GM18498 (cell line): ENCODE results near the gene SCN8A.
"Not testable (repeated sequence)": the region's sequence is repeated elsewhere in the genome, so short reads cannot be mapped to it uniquely, and the experiment has no call there.

Experiments used
- ATAC-seq: cut with Tn5 transposase; IDR thresholded peaks from one replicate; pipeline ENCODE4 v1.9.1; 2021; ENCODE audit warnings: mild to moderate bottlenecking, moderate library complexity; ENCODE audit not compliant: unreplicated experiment

The SCN8A gene

DNA sequence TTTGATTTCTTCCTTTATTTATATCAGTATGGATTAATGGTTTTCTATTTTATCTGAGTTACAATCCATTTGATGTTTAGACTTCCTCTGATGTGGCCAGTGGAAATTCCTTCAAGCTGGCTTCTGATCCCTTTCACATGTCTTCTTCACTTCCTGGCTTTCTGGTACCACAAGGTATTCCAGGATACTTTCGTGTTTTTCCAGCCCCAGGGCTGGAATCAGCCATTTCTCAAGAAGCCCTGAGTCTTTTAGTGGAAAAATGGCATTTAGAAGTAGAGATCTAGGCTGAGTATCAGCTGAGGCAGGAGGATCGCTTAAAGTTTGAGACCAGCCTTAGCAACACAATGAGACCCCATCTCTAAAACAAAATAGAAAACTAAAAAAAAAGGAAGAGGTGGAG is 164.2 kb downstream of the SCN8A start:
- ATAC-seq, result no peak

DNA sequence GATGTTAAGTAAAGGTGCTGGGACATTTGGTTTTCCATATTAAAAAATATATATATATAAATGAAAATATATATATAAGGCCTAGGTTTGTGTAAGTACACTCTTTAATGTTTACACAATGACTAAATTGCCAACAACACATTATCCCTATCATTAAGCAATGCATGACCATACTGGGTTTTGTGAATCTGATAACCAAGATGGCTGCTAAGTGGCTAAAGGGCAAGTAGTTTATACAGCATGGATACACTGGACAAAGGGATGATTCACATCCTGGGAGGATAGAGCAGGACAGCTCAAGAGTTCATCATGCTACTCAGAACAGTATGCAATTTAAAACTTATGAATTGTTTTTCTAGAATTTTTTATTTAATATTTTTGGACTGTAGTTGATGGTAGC is 168.1 kb downstream of the SCN8A start:
- ATAC-seq, result no peak

DNA sequence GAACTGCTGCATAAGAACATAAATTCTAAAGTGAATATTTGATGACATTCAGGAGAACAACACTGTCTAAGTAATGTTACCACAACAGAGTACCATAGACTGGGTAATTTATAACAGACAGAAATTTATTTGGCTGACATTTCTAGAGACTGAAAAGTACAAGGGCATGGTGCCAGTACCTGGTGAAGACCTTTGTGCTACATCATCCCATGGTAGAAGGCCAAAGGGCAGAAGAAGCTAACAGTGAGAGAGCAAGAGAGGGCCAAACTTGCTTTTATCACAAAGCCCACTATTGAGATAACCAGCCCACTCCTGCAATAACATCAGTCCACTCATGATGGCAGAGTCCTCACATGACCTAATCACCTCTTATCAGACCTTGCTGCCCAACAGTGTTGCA is 168.7 kb downstream of the SCN8A start:
- no peak for ATAC-seq

DNA sequence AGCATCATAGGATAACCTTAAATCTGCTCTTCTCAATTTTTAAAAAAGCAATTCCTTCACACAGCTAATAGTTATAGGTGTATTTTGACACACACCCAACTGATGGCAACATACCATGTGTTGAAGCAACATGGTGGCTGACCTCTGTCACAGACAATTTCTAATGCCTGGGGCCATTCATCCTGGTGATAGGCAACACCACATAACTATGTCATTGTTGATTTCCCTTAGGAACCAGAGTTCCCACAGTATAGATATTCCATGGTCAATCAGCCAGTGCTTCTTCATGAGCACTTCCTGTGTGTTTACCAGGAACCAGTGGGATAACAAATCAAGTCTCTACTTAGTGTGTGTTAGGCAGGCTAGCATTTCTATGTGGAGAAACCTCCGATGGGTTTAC is 169.2 kb downstream of the SCN8A start:
- no peak for ATAC-seq

DNA sequence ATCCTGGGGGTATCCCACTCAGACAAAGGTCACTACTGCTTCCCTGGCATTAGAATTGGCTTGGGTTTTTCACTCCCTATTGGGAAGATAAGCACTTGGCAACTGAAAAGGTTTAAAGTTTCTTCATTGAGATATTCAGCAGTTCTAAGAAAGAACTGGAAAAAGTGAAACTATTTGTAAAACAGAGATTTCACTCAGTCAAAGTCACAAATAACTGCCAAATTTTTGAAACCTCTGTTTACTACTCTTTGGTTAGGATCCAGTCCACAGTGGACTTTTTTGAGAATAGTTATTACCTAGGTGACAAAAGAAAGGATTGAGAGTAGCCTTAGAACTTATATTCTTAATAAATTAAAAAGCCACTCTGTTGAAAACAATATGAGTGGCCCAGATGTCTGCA is 172.7 kb downstream of the SCN8A start:
- ATAC-seq, result no peak

DNA sequence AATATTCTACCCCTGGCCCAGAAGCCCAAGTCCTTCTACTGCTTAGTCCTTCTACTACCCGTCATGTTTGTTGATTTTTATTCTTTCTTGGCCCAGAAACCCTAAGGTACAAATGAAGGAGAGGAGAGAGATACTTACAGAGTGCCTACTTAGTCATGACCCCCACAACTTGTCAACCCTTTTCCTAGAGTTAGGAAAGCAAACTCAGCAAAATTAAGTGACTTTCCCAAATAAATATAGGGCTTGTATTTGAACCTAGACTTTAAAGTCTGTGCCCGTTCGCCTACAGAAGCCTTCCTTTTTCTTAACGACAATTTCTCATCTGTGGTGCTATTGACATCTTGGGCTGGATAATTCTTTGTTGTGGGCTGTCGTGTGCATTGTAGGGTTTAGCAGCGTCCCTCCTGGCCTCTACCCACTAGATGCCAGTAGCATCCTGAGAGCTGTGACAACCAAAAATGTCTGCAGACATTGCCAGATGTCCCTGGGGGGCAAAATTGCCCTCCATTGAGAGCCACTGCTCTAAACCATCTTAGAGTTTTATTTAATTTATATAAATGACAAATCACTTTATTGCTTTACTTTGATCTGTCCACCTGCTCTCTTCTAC is 175.1 kb downstream of the SCN8A start:
- no peak for ATAC-seq

DNA sequence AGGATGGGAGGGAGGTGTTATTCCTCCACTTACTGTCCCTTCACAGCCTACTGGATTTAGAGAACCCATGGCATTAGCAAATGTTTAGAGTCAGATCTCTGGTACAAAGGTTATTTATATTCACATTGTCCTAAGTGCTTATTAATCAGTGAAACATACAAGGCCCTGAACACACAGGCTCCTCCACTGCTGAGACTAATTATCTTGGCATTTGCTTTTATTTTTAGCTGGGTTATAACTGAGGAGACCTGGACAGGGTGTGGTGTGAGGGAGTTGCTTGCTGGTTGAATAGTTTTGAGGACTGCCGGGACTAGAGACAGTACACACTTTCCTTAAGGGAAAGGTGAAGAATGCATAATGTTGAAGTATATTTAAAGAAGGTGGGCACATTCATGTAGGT is 180.0 kb downstream of the SCN8A start:
- ATAC-seq, result no peak

DNA sequence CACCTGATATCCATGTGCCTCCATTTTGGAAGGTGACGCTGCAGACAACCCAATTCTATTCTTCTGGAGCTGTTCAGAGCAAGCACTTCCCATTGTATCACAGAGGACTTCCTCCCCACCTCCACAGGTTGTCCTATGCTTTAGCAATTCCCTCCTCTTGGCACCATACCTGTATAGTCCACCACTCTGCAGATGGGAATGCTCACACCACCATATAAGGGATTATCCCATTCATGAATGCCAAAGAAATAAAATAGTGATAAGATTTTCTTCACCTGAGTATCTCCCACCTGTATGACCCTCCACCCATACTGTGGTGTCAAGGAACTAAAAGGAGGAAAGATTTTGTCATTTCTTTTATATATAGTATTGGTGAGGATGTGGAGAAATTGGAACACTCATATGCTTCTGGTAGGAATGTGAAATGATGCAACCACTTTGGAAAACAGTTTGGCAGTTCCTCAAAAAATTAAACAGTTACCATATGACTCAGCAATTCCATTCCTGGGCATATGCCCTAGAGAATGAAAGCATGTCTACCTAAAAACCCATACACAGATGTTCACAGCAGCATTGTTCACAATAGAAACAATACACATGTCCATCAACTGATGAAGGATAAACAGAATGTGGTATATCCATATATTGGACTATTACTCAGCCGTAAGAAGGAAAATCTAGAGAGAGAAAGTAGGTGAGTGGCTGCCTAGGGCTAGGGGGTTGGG is 182.3 kb downstream of the SCN8A start:
- ATAC-seq, result no peak

DNA sequence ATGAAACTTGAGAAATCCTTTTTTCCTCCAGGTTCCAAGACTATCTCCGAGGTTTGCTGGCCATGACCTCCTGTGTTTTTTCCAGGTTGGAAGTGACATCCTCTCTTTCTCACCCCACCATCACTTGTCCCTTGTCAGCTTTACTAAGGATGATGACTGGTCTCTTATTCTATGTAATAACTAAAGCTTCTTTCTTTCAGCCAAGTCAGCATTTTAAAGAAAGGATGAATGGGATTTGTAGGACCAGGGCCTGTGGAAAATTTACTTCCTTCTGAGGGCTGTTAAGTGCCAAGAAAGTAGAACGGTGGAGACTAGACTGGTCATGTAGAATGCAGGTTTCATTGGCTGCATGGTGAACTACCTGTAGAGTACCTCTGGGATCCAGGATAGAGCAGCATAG is 183.9 kb downstream of the SCN8A start:
- no peak for ATAC-seq

DNA sequence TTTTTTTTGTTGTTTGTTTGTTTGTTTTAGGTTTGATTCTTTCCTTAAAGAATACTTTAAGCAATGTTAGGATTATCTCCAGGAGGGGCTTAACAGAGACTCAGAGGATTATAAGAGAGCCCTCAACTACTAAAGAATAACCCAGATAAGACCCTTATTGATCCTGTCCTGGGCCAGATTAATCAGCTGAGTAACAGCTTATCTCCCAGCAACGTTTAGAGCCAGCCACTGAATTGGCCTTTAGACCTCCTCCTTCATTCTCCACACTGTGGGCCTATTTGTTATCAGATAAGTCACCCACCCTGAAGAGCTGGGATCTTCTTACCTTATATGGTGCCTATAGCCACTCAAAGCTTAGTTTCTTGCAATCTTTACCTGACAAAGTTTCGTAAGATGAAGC is 186.4 kb downstream of the SCN8A start:
- no peak for ATAC-seq

DNA sequence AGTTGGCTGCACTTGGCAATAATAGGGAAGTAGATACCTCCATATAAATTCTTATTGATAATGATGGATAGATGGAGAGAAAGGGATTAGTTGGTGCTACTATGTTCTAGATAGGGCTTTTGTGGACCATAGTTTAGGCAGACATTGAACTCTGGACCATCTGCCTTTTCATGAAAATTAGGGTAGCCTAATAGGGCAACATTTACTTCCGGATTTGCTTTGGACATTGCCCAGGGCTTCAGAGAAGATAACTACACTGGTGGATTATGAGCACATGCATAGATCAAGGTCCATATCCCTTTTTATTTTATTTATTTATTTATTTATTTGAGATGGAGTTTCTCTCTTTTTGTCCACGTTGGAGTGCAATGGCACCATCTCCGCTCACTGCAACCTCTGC is 186.9 kb downstream of the SCN8A start:
- ATAC-seq, result no peak

DNA sequence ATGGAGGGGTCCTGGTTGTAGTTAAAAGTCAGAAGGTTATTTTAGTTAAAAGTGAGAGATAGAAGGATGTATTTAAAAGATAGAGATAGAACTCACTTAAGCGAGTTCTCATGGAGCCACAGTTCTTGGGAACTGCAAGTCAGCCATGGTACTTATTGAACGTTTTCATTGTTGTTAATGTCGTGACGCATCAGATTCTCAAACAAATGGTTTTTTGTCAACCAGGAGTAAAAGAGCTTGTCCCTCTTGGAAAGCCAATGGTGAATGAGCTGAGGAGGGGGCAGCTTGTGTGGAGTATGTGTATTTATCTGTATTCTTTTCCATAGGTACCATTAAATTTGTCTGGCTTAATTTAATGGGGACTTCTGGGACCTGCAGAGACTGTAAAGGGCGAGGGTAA is 188.8 kb downstream of the SCN8A start:
- no peak for ATAC-seq

DNA sequence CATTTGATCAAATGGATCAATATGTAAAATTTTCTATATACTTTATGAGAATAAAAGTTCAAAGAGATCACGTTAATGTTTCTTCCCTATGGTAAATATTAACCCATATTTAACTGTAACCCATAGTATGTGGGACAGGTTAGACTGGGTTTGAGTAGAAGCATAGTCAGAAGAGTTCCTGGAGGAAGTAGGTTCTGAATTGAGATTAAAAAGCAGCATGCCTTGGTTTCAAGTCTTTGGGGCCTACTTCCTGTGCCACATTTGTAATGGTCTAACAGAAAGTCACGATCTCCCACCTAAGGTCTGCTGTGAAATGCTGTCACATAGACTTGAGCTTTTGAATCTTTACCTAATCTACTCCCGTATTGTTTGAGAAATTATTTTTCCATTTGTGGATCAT is 193.7 kb downstream of the SCN8A start:
- no peak for ATAC-seq

DNA sequence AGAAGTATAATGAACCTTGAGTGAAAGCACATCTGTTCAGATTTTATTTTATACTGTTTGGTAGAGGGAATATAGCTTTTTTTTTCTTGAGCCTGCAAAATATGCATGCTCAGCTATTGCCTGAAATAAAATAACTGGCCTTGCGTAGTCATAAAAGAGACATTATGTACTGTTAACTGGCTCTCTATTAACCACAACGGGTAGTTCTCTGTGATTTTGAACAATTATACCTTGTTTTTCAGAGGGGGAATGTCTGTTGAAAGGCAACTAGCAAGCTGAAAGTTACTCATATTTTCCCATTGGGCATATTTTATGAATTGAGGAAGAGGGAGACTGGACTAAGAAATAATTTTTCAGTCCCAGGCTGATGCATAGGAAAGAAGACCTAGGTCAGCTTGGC is 194.9 kb downstream of the SCN8A start:
- ATAC-seq, result no peak

DNA sequence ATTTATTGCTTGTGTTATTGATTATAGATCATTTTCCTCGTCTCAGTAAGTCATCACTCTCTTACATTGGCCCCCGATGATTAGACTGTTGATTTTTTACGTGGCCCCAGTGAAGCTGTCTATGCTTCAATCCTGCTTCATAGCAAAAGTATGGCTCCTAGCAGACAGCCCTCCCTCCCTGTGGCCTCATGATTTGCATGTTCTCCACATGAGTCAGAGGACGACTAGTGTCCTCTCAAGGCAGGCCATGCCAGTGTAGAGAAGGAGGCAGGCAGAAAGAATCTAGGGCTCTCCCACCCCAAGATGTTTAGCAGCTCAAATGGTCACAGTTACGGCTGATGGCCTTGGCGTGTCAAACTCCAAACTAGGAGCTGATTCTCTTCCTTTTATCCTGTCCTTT is 197.8 kb downstream of the SCN8A start:
- ATAC-seq, result no peak

DNA sequence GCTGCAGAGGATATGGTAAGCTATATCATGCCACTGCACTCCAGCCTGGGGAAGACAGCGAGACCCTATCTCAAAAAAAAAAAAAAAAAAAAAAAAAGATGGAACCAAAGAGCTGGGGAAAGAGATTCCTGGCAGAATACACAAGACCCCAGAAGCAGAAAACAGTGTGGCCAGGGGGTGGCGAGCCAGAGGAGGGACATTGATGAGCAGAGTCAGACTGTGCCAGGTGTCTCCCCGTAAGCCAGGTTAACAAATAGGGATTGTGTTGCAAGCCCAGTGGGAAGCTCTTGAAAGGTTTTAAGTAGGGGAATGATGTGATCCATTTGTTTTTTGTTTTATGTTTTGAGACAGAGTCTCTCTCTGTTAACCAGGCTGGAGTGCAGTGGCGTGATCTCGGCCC is 201.4 kb downstream of the SCN8A start:
- no peak for ATAC-seq

DNA sequence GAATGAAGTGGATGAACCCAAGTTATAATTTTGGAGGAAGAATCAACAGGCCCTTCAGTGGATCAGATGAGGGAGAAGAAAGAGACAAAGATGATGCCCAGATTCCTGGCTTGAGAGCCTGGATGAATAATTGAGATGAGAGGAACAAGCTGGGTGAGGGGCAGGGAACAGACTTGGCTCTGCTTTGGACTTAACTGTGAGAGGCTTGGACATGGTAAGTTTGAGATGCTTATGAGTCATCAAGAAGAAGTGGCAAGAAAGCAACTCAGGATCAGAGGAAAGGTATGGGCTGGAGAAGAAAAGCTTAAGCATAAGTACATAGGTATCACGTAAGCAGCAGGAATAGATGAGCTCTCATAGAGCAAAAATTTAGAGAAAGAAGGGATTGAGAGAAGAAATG is 202.2 kb downstream of the SCN8A start:
- ATAC-seq, result no peak

DNA sequence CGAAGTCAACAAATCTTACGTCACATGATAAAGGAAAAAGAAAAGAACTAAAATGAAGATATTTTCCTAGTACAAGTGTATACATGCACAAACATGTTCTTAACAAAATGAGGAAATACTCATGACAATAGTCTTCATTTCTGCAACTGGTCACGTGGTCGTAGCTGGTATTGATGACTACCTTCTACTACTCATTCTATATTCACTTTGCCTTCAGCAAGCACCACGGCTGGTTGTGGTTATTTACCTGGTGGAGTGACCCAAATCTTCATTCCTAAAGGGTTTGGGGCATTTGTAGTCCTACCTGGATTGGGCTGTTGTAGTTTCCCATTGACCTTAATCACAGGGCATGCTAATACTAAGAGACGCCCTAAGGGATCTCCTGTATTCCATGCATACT is 206.3 kb downstream of the SCN8A start:
- ATAC-seq, result no peak

DNA sequence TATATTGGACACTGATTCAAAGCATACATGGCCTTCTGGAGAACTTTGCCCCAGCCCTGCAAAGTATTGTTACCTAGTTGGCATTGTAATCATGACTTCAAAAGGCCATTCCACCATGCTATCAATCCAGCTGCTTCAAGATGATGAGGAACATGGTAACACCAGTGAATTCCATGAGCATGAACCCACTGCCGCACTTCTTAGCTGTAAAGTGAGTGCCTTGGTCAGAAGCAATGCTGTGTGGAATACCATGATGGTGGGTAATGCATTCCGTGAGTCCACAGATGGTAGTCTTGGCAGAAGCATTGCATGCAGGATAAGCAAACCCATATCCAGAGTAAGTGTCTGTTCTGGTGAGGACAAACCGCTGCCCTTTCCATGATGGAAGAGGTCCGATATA is 207.0 kb downstream of the SCN8A start:
- ATAC-seq, result not testable (repeated sequence)

DNA sequence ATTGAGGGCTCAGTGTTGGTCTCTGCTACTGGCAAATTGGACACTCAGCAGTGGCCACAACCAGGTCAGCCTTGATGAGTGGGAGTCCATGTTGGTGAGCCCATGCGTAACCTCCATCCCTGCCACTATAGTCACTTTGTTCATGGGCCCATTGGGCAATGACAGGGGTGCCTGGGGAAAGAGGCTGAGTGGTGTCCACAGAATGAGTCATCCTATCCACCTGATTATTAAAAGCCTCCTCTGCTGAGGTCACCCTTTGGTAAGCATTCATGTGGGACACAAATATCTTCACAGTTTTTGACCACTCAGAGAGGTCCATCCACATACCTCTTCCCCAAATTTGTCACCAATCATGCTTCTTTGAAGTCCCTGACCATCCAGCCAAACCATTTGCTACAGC is 207.5 kb downstream of the SCN8A start:
- no peak for ATAC-seq

DNA sequence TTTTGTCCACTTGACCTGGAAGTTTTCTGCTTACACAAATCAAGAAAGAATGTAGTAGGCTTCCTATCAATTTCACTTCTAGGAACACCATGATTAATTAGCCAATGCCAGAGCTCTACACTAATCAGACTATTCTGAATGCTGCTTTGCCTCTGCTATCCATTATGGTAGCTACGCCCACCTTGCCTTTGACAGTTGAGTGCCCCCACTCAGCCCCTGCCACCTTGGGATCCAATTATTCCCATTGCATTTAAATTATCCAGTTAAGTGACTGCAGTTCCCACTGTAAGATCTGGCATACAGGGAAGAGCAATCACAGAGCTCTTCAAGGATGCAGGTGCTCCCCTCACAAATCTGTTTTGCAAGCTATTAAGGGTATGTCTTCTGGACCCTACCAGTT is 210.0 kb downstream of the SCN8A start:
- no peak for ATAC-seq

DNA sequence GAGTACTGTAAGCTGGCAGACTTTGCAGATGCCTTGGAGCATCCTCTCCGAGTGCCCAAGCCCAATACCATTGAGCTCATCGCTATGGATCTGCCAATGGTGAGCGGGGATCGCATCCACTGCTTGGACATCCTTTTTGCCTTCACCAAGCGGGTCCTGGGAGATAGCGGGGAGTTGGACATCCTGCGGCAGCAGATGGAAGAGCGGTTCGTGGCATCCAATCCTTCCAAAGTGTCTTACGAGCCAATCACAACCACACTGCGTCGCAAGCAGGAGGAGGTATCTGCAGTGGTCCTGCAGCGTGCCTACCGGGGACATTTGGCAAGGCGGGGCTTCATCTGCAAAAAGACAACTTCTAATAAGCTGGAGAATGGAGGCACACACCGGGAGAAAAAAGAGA is 215.9 kb downstream of the SCN8A start:
- ATAC-seq, result no peak

DNA sequence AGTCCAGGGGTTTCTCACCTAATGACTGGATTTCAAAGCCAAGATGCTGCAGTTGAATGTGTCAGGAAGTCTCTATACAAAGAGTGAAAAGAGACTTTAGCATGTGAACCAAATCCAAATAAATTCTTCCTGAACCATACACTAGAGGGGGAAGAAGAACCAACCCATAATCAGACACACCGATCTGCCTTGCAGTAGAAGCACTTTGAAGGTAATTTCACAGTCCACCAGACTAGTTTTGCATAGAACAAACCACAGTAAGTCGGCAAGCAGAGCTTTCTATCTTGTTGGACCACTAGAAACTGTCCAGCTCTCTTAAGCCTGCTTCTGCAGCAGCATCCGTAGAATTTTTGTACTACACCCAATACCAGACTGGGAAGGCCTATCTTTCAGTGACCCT is 218.2 kb downstream of the SCN8A start:
- no peak for ATAC-seq
